ENCODE measurements around the gene TAS1R2.

Gene TAS1R2

GRCh38 chr1:18796950-18797349 is 62.5 kb downstream of the TAS1R2 start:
- no peak for DNase-seq

DNA sequence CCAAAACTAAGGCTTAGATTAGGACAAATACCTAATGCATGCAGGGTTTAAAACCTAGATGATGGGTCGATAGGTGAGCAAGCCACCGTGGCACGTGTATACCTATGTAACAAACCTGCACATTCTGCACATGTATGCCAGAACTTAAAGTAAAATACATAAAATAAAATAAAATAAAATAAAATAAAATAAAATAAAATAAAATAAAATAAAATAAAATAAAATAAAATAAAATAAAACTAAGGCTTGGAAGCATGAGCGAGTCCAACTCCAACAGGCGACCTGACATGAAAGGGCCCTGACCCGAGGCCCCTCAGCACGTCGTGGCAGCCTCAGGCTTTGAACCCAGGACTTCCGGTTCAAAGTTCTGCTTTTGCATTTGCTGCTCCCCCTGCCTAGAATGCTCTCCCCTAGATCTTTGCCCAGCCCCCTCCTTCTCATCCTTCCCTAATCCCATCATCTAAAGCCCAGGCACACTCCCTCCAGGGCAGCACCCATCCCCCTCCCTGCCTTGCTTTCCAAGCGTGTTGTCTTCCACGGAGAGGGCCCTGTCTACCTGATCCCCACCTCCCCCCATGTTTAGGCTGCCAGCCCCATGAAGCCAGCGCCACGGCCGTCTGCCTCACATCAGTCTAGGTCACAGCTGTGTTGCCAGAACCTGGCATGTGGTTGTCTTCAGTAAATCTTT is 64.3 kb downstream of the TAS1R2 start:
- no peak for DNase-seq

DNA sequence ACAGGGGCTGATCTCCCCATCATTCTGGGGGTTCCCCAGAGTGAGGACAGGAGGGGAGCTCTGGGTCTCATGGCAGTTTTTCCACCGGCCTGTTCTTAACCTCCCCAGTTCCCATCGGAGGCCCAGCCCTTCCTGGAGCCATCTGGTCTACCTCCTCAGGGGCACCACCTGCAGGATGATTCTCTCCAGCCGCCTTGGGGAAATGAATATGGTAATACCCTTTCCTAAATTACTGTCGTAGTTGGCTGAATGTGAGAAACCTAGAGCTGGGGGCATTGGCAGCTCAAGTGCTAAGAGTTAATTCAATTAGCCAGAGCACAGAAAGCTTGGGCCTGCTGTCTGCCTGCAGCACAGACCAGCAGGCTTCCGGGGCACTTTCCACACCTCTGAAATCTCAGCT is 64.9 kb downstream of the TAS1R2 start:
- DNase-seq = no peak

GRCh38 chr1:18794051-18794450 is 65.4 kb downstream of the TAS1R2 start:
- no peak for DNase-seq

DNA sequence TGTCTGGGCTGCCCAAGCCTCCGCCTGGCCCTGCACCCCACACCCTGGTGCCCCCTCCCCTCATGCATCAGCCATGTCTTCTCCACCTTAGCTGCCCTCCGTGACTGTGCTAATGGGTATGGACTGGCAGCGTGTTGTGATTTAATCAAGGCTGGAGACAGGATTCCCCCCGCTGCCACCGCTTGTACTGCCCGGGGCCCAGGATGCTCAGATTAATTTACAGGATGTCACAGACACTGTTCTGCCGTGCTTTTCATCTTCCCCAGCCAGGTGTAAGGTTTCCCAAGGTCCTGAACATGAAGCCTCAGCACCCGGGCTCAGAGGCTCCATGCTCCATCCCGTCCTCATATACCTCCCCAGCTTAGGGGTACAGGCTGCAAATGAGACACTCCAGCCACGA is 66.3 kb downstream of the TAS1R2 start:
- no peak for DNase-seq

- DNase-seq = no peak
Observed at GRCh38 chr1:18792747-18793146, 66.7 kb downstream of the TAS1R2 start.

All from hematopoietic multipotent progenitor cell treated with erythropoietin and hydrocortisone succinate and interleukin-3 and kit ligand, for 8 days (in vitro differentiated cells).